Heart left ventricle (tissue), 16 donors: ENCODE data around the gene SOX8. TPM values are rescaled to one million over a fixed set of nuclear protein-coding genes. Genes with fewer than 3 reads are reported as not detected.

Source experiments
- ATAC-seq, 4 donors: fragments of 200-7000 bp; cut with Tn5 transposase; one replicate each; pipeline ENCODE4 v1.9.1; 2020 to 2022; ENCODE audit warnings: moderate library complexity in 4 of 4, mild to moderate bottlenecking in 3 of 4, moderate number of reproducible peaks in 1 of 4
- DNase-seq, 5 donors: peaks; one replicate each; pipeline ENCODE4 v3.0.0-alpha.2; 2020
- H3K27ac ChIP-seq, 12 donors: fragments of 200-600 bp; sonication (generic) in 4 of 12; one replicate each; pipeline versions ENCODE4 v1.5.0 to v1.8.0; 2016 to 2022; ENCODE audit warnings: mild to moderate bottlenecking in 2 of 12
- H3K27me3 ChIP-seq, 9 donors: fragments of 200-600 bp; sonication (generic) in 2 of 9; one replicate each; pipeline versions ENCODE4 v1.5.1 to v1.8.0; 2016 to 2022; ENCODE audit warnings: mild to moderate bottlenecking in 3 of 9
- H3K36me3 ChIP-seq, 9 donors: fragments of 200-600 bp; sonication (generic) in 2 of 9; one replicate each; pipeline versions ENCODE4 v1.5.0 to v1.8.0; 2018 to 2022; ENCODE audit warnings: mild to moderate bottlenecking in 2 of 9
- H3K4me1 ChIP-seq, 12 donors: fragments of 200-600 bp; sonication (generic) in 4 of 12; one replicate each; pipeline versions ENCODE4 v1.5.0 to v1.8.0; 2016 to 2022; ENCODE audit warnings: mild to moderate bottlenecking in 3 of 12
- H3K4me3 ChIP-seq, 12 donors: fragments of 200-600 bp; sonication (generic) in 4 of 12; one replicate each; pipeline versions ENCODE4 v1.5.0 to v1.8.0; 2017 to 2022; ENCODE audit warnings: mild to moderate bottlenecking in 9 of 12, moderate library complexity in 4 of 12
- H3K9me3 ChIP-seq, 12 donors: fragments of 200-600 bp; sonication (generic) in 4 of 12; one replicate each; pipeline versions ENCODE4 v1.5.0 to v1.8.0; 2016 to 2022; ENCODE audit warnings: mild to moderate bottlenecking in 1 of 12
- CTCF ChIP-seq, 12 donors: fragments of 200-600 bp; sonication (generic) in 4 of 12; IDR thresholded peaks; one replicate each; pipeline versions ENCODE4 v1.5.0 to v1.8.0; 2018 to 2022; ENCODE audit warnings: antibody characterized with exemption in 12 of 12, mild to moderate bottlenecking in 5 of 12
- POLR2A ChIP-seq, 2 donors: fragments of 450-650 bp; IDR thresholded peaks; one replicate each; pipeline ENCODE4 v1.6.1; 2017; ENCODE audit warnings: antibody characterized with exemption in 2 of 2, mild to moderate bottlenecking in 2 of 2, moderate library complexity in 2 of 2
- WGBS, 4 donors: extraction: QIAGEN DNeasy Blood & Tissue Kit in 2 of 4; methylation state at CpG; one replicate each; pipeline versions ENCODE4 v1.1.5 to v1.1.7; 2013 to 2018; 5-methylcytosine and 5-hydroxymethylcytosine counted together
- intact Hi-C, 10 donors: fragments of 100-400 bp; cut with DNase I; formaldehyde crosslinking; loops; one replicate each; pipeline versions ENCODE4 v1.11.1 to v1.14.2; 2022
- polyA plus RNA-seq, 2 donors: library from polyadenylated mRNA; stranded (reverse); fragments of 200-250 nt; gene quantifications; one replicate each; pipeline ENCODE4 v1.2.3, GENCODE V29; 2013
- total RNA-seq, 9 donors: library from RNA; depleted of rRNA in 2 of 9; stranded (reverse); fragments of >200 nt in 2 of 9; fragmentation: NEBNext Ultra II Directional in 3 of 9; extraction: Animal tissue kit (Norgen Biotek cat#: 25700) in 3 of 9; gene quantifications; one replicate each; pipeline versions ENCODE4 v1.1.0 to v1.2.4, GENCODE V29; 2016 to 2023
- donor health status: ischemic (EF 13 %, LVEDD 7.1; RV severe dilation, severe dysfunction).
- donor health status: healthy with polysubstance abuse.
- donor health status: DM: no; HTN: yes; CAD: no.
- donor health status: DM: no; HTN: no; CAD: no.
- donor health status: ischemic (EF 25% LVEDD 6.9; RV normal size, moderate dysfunction).
- donor health status: ischemic (EF 25% LVEDD 5.7; RV mildly dilated, moderate dysfunction).
- donor health status: healthy.
- donor health status: DM: yes; HTN: yes; CAD: no.
- donor health status: ischemic (EF 35%, LVEDD 5.7; RV mildly dilated, moderate dysfunction).
- donor health status: nonischemic (EF 11% LVEDD 7.7; RV severe dilation, severe dysfunction).
- donor health status: DM: yes; HTN: yes; CAD: no.
- donor health status: PGD.
- donor health status: ischemic (EF 29% LVEDD 5.4; RV normal size, mild dysfunction).
- donor health status: nonischemic (EF 23%, LVEDD 6.1; RV moderate dilation, normal function).

SOX8 gene
- total and polyA plus RNA-seq, 11 donors: 0.44 to 1.3 (median 0.77) TPM

GRCh38 chr16:1013593-1013900, 32.0 kb downstream of the SOX8 start:
- no peaks in the 10 kb centered on the region for H3K9me3 ChIP-seq
- peaks cover 0 to 19% (median 0%) of the 10 kb centered on the region in 9 donors for H3K27me3 ChIP-seq
- H3K4me1 ChIP-seq: peaks cover 0 to 9% (median 0%) of the 10 kb centered on the region in 12 donors
- H3K36me3 ChIP-seq: no peaks in the 10 kb centered on the region
- intact Hi-C loops: no loop called here
- no peak overlapping the region for H3K27ac ChIP-seq
- ATAC-seq (no peak), DNase-seq (no peak)
- H3K4me3 ChIP-seq: no peak overlapping the region
- 84 to 90% (median 86%) methylated on average over 2 to 8 of the region's 8 CpGs; no CpG with 5 or more reads in 1 of the 4 donors for WGBS, 4 donors
- TF ChIP-seq CTCF (IDR thresholded peaks at IDR 0.05): no peak
- TF ChIP-seq POLR2A (IDR thresholded peaks at IDR 0.05): no peak

GRCh38 chr16:1014221-1014620, 32.7 kb downstream of the SOX8 start:
- H3K4me1 ChIP-seq: peaks cover 0 to 12% (median 3%) of the 10 kb centered on the region in 12 donors
- intact Hi-C loops: no loop called here
- 88 to 100% (median 90%) methylated on average over 2 to 8 of the region's 8 CpGs for WGBS, 4 donors
- ATAC-seq (no peak), DNase-seq (no peak)
- H3K36me3 ChIP-seq: no peaks in the 10 kb centered on the region
- no peak overlapping the region for H3K4me3 ChIP-seq
- peaks cover 0 to 12% (median 0%) of the 10 kb centered on the region in 9 donors for H3K27me3 ChIP-seq
- H3K27ac ChIP-seq: peak overlapping the region in 2 of 12 donors; percentile 24 to 66
- H3K9me3 ChIP-seq: no peaks in the 10 kb centered on the region
- TF ChIP-seq POLR2A (IDR thresholded peaks at IDR 0.05): no peak
- no peak for TF ChIP-seq CTCF (IDR thresholded peaks at IDR 0.05)

- TF ChIP-seq CTCF (IDR thresholded peaks at IDR 0.05): no peak
- no peak for TF ChIP-seq POLR2A (IDR thresholded peaks at IDR 0.05)
- intact Hi-C loops: loop anchor here in 1 of 10 donors (5.0 kb wide), 1 partner anchor 43 kb away; the partner anchor contains the start of gene LMF1
- 73 to 80% (median 75%) methylated on average over 18 to 22 of the region's 22 CpGs for WGBS, 4 donors
- no peaks in the 10 kb centered on the region for H3K36me3 ChIP-seq
- peak in 4 of 5 donors; percentile 32 to 65 (median 54) for DNase-seq
- peak overlapping the region in 2 of 12 donors; percentile 24 to 66 for H3K27ac ChIP-seq
- H3K9me3 ChIP-seq: no peaks in the 10 kb centered on the region
- no peak overlapping the region for H3K4me3 ChIP-seq
- H3K4me1 ChIP-seq: peaks cover 0 to 15% (median 3%) of the 10 kb centered on the region in 12 donors
- ATAC-seq: peak; percentile 21 to 64 (median 50)
- peaks cover 0 to 10% (median 0%) of the 10 kb centered on the region in 9 donors for H3K27me3 ChIP-seq
These were observed 33.4 kb downstream of the SOX8 start for GRCh38 chr16:1014771-1015495.

- H3K27ac ChIP-seq: peak overlapping the region in 9 of 12 donors; percentile 48 to 77 (median 67)
- H3K27me3 ChIP-seq: peaks cover 0 to 40% (median 15%) of the 10 kb centered on the region in 9 donors
- DNase-seq (no peak), ATAC-seq (no peak)
- TF ChIP-seq POLR2A (IDR thresholded peaks at IDR 0.05): no peak
- no peak for TF ChIP-seq CTCF (IDR thresholded peaks at IDR 0.05)
- no peaks in the 10 kb centered on the region for H3K9me3 ChIP-seq
- H3K4me1 ChIP-seq: peaks cover 0 to 28% (median 3%) of the 10 kb centered on the region in 12 donors
- H3K4me3 ChIP-seq: peak overlapping the region in 9 of 12 donors; percentile 38 to 55 (median 44)
- no peaks in the 10 kb centered on the region for H3K36me3 ChIP-seq
- intact Hi-C loops: loop anchor here in 1 of 10 donors (5.0 kb wide), 1 partner anchor 46 kb away; the partner anchor contains the start of gene LMF1
- WGBS, 4 donors: 76 to 90% (median 81%) methylated on average over 15 of the region's 15 CpGs
These were observed 37.1 kb downstream of the SOX8 start for GRCh38 chr16:1018447-1019198.
